Breast epithelium (tissue), 3 donors: ENCODE measurements around the gene ACBD4.

Source experiments
- CTCF ChIP-seq, 3 donors: fragments of 450-650 bp; IDR thresholded peaks; one replicate each; pipeline ENCODE4 v1.5.1; 2016 to 2017; ENCODE audit warnings: antibody characterized with exemption in 3 of 3, mild to moderate bottlenecking in 3 of 3, moderate library complexity in 3 of 3
- POLR2A ChIP-seq: fragments of 450-650 bp; IDR thresholded peaks from one replicate; pipeline ENCODE4 v1.6.1; 2016; ENCODE audit warnings: antibody characterized with exemption, mild to moderate bottlenecking, moderate library complexity
- POLR2AphosphoS5 ChIP-seq, 3 donors: sonication (generic); formaldehyde crosslinking; IDR thresholded peaks; one replicate each; pipeline ENCODE4 v1.6.1; 2017; ENCODE audit warnings: antibody characterized with exemption in 3 of 3

- TF ChIP-seq POLR2AphosphoS5 (IDR thresholded peaks at IDR 0.05) (no peak), CTCF (IDR thresholded peaks at IDR 0.05) (no peak), POLR2A (no peak)
Measured at GRCh38 chr17:45090711-45091110, 44.8 kb upstream of the ACBD4 start.
